ENCODE data around the gene PELI1.

PELI1 gene

GRCh38 chr2:64175419-64176197 is 31.4 kb upstream of the PELI1 start:
- no peak for TF ChIP-seq EP300 (IDR thresholded peaks at IDR 0.05; ENCODE audit: borderline replicate concordance)
- TF ChIP-seq USF1 (IDR thresholded peaks at IDR 0.05), result no peak
- TF ChIP-seq RAD21 (IDR thresholded peaks at IDR 0.05; ENCODE audit: low read depth), result no peak
- no peak for TF ChIP-seq TEAD4 (IDR thresholded peaks at IDR 0.05)
- TF ChIP-seq, protein P1, sequence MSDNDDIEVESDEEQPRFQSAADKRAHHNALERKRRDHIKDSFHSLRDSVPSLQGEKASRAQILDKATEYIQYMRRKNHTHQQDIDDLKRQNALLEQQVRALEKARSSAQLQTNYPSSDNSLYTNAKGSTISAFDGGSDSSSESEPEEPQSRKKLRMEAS (IDR thresholded peaks at IDR 0.05), result no peak
- no peak for TF ChIP-seq CREB1 (IDR thresholded peaks at IDR 0.05; ENCODE audit: low read depth)

GRCh38 chr2:64173156-64174135 is 29.2 kb upstream of the PELI1 start:
- no peak for TF ChIP-seq TAF1 (IDR thresholded peaks at IDR 0.05; ENCODE audit: low read depth)
- TF ChIP-seq NFIC (IDR thresholded peaks at IDR 0.05), result no peak
- TF ChIP-seq EGR1 (IDR thresholded peaks at IDR 0.05), result no peak
- TF ChIP-seq CREB1 (IDR thresholded peaks at IDR 0.05; ENCODE audit: low read depth), result no peak
- TF ChIP-seq YY1 (IDR thresholded peaks at IDR 0.05; ENCODE audit: low read depth), result no peak
- TF ChIP-seq USF1 (IDR thresholded peaks at IDR 0.05), result no peak
- TF ChIP-seq, protein P1 (IDR thresholded peaks at IDR 0.05), result no peak
- no peak for TF ChIP-seq ZBTB7A (IDR thresholded peaks at IDR 0.05; ENCODE audit: low read depth)
- TF ChIP-seq CEBPB (IDR thresholded peaks at IDR 0.05), result no peak
- TF ChIP-seq TEAD4 (IDR thresholded peaks at IDR 0.05), result no peak

GRCh38 chr2:64168756-64169155 is 24.5 kb upstream of the PELI1 start:
- TF ChIP-seq NFIC (IDR thresholded peaks at IDR 0.05) (no peak), EP300 (IDR thresholded peaks at IDR 0.05; ENCODE audit: borderline replicate concordance) (no peak), CEBPB (IDR thresholded peaks at IDR 0.05) (no peak), TCF12 (IDR thresholded peaks at IDR 0.05; ENCODE audit: low read depth) (no peak), USF1 (IDR thresholded peaks at IDR 0.05) (no peak), TEAD4 (IDR thresholded peaks at IDR 0.05) (no peak), REST (IDR thresholded peaks at IDR 0.05; ENCODE audit: low read depth) (no peak), TAF1 (IDR thresholded peaks at IDR 0.05; ENCODE audit: low read depth) (no peak), FOXM1 (IDR thresholded peaks at IDR 0.05; ENCODE audit: borderline replicate concordance, low read depth) (no peak), ZBTB7A (IDR thresholded peaks at IDR 0.05; ENCODE audit: low read depth) (no peak), YY1 (IDR thresholded peaks at IDR 0.05; ENCODE audit: low read depth) (no peak), CREB1 (IDR thresholded peaks at IDR 0.05; ENCODE audit: low read depth) (no peak), RAD21 (IDR thresholded peaks at IDR 0.05; ENCODE audit: low read depth) (no peak), EGR1 (IDR thresholded peaks at IDR 0.05) (no peak)
- TF ChIP-seq, protein P1 (IDR thresholded peaks at IDR 0.05), result no peak

DNA sequence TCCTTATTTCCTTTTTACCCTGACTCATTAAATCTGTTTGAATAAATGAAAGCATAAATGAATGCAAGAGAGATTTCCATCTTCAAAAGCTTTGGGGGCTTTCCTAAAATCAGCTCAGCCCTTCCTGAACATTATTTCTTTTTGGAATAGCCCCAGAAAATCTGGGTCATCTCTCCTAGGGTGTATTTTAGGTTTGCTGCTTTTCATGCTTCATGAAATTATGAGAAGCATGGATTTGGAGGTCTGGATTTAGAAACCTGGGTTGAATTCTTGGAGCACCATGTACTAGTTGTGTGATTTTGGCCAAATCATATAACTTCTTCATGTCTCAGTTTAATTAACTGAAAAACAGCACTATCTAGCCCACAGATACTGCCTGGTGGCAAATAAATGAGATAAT is 24.0 kb upstream of the PELI1 start:
- TF ChIP-seq TAF1 (IDR thresholded peaks at IDR 0.05; ENCODE audit: low read depth), result no peak
- TF ChIP-seq, protein P1 (IDR thresholded peaks at IDR 0.05), result no peak
- no peak for TF ChIP-seq ZBTB7A (IDR thresholded peaks at IDR 0.05; ENCODE audit: low read depth)
- TF ChIP-seq FOXM1 (IDR thresholded peaks at IDR 0.05; ENCODE audit: borderline replicate concordance, low read depth), result no peak
- no peak for TF ChIP-seq CREB1 (IDR thresholded peaks at IDR 0.05; ENCODE audit: low read depth)
- no peak for TF ChIP-seq CEBPB (IDR thresholded peaks at IDR 0.05)
- no peak for TF ChIP-seq TCF12 (IDR thresholded peaks at IDR 0.05; ENCODE audit: low read depth)
- no peak for TF ChIP-seq TEAD4 (IDR thresholded peaks at IDR 0.05)
- no peak for TF ChIP-seq NFIC (IDR thresholded peaks at IDR 0.05)
- TF ChIP-seq REST (IDR thresholded peaks at IDR 0.05; ENCODE audit: low read depth), result no peak
- no peak for TF ChIP-seq RAD21 (IDR thresholded peaks at IDR 0.05; ENCODE audit: low read depth)
- TF ChIP-seq EP300 (IDR thresholded peaks at IDR 0.05; ENCODE audit: borderline replicate concordance), result no peak
- TF ChIP-seq YY1 (IDR thresholded peaks at IDR 0.05; ENCODE audit: low read depth), result no peak
- no peak for TF ChIP-seq EGR1 (IDR thresholded peaks at IDR 0.05)
- TF ChIP-seq USF1 (IDR thresholded peaks at IDR 0.05), result no peak

All from Ishikawa (cell line).